GM23248 (cell line): ENCODE measurements around the gene PHKA2.

Experiments used
- EZH2 ChIP-seq: fragments of 200-600 bp; sonication (generic); IDR thresholded peaks from 2 replicates; pipeline ENCODE4 v1.6.1; 2018; ENCODE audit warnings: antibody characterized with exemption, mild to moderate bottlenecking; ENCODE audit not compliant: insufficient read depth, poor library complexity, severe bottlenecking
- EZH2phosphoT487 ChIP-seq: fragments of 200-600 bp; sonication (generic); IDR thresholded peaks from 2 replicates; pipeline ENCODE4 v1.6.1; 2018; ENCODE audit warnings: antibody characterized with exemption, moderate library complexity, mild to moderate bottlenecking, low read depth; ENCODE audit not compliant: insufficient read depth

DNA sequence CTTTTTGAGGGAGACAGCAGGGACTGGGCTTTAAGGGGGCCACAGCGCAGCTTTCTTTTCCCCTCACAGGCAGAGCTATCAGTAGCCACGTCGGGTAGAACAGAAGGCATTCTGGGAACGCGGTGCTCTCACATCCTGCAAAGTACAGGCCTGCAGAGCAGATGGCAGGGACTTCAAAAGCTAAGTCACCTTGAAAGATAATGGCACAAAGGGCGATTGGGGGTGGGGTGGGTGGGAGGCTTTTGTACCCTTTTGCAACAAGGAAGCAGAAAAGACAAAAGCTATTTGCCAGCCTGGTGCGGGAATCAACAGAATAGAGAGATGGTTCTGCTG lies 93.9 kb downstream of the PHKA2 start:
- TF ChIP-seq EZH2 (no peak), EZH2phosphoT487 (no peak)
